GM19238 (cell line): ENCODE measurements around the gene FOS.
"Not testable (repeated sequence)": the region's sequence is repeated elsewhere in the genome, so short reads cannot be mapped to it uniquely, and the experiment has no call there.

Source experiments
- DNase-seq: peaks from one replicate; pipeline ENCODE4 v3.0.0; 2011; ENCODE audit warnings: low spot score; ENCODE audit not compliant: insufficient read length

FOS gene

GRCh38 chr14:75277008-75277814, 1.4 kb upstream of the FOS start:
- DNase-seq: peak; percentile 54

- peak; percentile 13 for DNase-seq
Observed at GRCh38 chr14:75277815-75278421, 710 bp upstream of the FOS start.

- DNase-seq: no peak
Observed at GRCh38 chr14:75279153-75279762, 630 bp downstream of the FOS start.

- DNase-seq: no peak
Observed at GRCh38 chr14:75279763-75280290, 1.2 kb downstream of the FOS start.

GRCh38 chr14:75280291-75280830, 1.7 kb downstream of the FOS start:
- DNase-seq: no peak

GRCh38 chr14:75280831-75281653, 2.4 kb downstream of the FOS start:
- DNase-seq: no peak

- no peak for DNase-seq
Observed at GRCh38 chr14:75281654-75282019, 3.0 kb downstream of the FOS start.

- DNase-seq: no peak
Observed at GRCh38 chr14:75282170-75282554, 3.5 kb downstream of the FOS start.

- DNase-seq: not testable (repeated sequence)
Observed at GRCh38 chr14:75282555-75283161, 4.0 kb downstream of the FOS start.

GRCh38 chr14:75283162-75283832, 4.7 kb downstream of the FOS start:
- DNase-seq: no peak

- DNase-seq: no peak
Observed at GRCh38 chr14:75283833-75284563, 5.4 kb downstream of the FOS start.

GRCh38 chr14:75285331-75285730, 6.7 kb downstream of the FOS start:
- DNase-seq: no peak

- no peak for DNase-seq
Observed at GRCh38 chr14:75286313-75286712, 7.7 kb downstream of the FOS start.

GRCh38 chr14:75289840-75290388, 11.3 kb downstream of the FOS start:
- no peak for DNase-seq

- DNase-seq: no peak
Observed at GRCh38 chr14:75290851-75291250, 12.2 kb downstream of the FOS start.

- no peak for DNase-seq
Observed at GRCh38 chr14:75291331-75291730, 12.7 kb downstream of the FOS start.

GRCh38 chr14:75292101-75292563, 13.5 kb downstream of the FOS start:
- no peak for DNase-seq

GRCh38 chr14:75292886-75293285, 14.3 kb downstream of the FOS start:
- no peak for DNase-seq
